HG03095 (cell line): ENCODE measurements around the gene BMP5.

Experiments
- ATAC-seq: cut with Tn5 transposase; IDR thresholded peaks from one replicate; pipeline ENCODE4 v1.9.1; 2021; ENCODE audit warnings: moderate library complexity; ENCODE audit not compliant: unreplicated experiment

BMP5 gene

DNA sequence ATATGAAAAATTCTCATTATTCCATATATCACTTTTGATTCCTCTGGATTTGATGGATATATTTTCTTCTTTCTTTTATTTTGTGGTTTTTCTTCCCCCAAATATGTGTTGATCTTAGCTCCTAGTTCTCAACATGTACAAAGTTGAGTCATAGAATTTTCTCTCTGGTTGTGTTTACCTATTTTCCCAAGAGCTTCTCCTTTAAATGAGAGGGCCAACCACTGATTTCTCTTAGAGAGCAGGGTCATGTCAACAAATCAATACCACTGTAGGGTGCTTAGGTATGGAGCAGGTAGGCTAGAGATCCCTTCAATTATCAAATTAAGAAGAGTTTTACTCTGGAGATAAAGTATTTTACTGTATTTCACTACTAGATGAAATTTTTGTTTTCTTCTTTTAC lies 145.7 kb downstream of the BMP5 start:
- no peak for ATAC-seq

DNA sequence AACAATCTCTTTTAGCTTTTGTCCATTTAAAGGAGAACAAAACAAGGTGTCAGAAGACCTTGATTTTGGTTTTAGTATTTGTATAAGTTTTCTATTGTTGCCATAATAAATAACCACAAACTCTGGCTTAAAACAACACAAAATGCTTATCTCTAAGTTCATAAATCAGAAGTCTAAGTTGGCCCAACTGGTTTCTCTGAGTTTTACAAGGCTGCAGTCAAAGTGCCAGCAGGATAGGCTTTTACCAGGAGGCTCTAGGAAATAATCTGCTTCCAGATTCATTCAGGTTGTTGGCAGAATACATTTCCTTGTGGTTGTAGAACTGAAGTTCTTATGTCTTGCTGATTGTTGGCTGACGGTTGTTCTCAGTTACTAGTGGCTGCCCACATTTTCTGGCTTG lies 149.2 kb downstream of the BMP5 start:
- no peak for ATAC-seq

GRCh38 chr6:55714831-55715230 lies 160.6 kb downstream of the BMP5 start:
- no peak for ATAC-seq

DNA sequence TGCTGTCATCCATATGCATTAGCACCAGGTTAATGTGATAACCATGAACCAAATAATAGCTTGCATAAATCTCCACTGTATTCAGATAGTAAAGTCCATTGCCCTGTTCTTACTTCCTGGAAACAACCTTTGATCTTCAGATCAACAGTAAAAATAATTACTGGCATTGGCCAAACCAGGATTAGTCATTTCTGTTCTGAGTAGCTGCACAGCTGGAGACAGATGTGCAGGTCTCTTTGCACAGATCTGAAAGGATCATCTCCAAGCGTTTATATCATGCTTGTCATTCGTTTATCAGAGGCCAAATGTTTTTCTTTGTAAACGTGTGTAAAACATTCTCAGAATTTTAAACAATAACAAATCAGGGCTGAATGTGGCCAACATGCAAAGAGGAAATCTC lies 162.0 kb downstream of the BMP5 start:
- no peak for ATAC-seq

GRCh38 chr6:55708711-55709110 lies 166.7 kb downstream of the BMP5 start:
- no peak for ATAC-seq

GRCh38 chr6:55705451-55706440 lies 169.6 kb downstream of the BMP5 start:
- ATAC-seq, result no peak

GRCh38 chr6:55704421-55704820 lies 171.0 kb downstream of the BMP5 start:
- no peak for ATAC-seq
